Right ventricle myocardium superior (tissue), 1 donor: ENCODE results near the gene CAMSAP1. TPM values are rescaled to one million over a fixed set of nuclear protein-coding genes. Genes with fewer than 3 reads are reported as not detected.

ENCODE experiments used
- ATAC-seq: fragments of 200-7000 bp; cut with Tn5 transposase; one replicate; pipeline ENCODE4 v1.9.1; 2020; ENCODE audit warnings: mild to moderate bottlenecking; ENCODE audit not compliant: poor library complexity
- DNase-seq: peaks from one replicate; pipeline ENCODE4 v3.0.0-alpha.2; 2020
- intact Hi-C: fragments of 100-400 bp; cut with DNase I; formaldehyde crosslinking; loops from one replicate; pipeline ENCODE4 v1.11.2; 2022
- total RNA-seq: library from RNA; stranded (reverse); fragmentation: NEBNext Ultra II Directional; extraction: Animal tissue kit (Norgen Biotek cat#: 25700); gene quantifications from one replicate; pipeline ENCODE4 v1.2.1, GENCODE V29; 2021
- donor health status: DM: no; HTN: yes; CAD: no; lungs with severe emphysema.

The CAMSAP1 gene
- total RNA-seq, 1 donor from 2014 or later, result 18.3 TPM

GRCh38 chr9:135869909-135870308, 37.4 kb downstream of the CAMSAP1 start:
- intact Hi-C loops, result no loop called here
- ATAC-seq, result no peak
- no peak for DNase-seq

- DNase-seq (no peak), ATAC-seq (no peak)
- intact Hi-C loops, result no loop called here
Measured at GRCh38 chr9:135865531-135865930, 41.8 kb downstream of the CAMSAP1 start.

GRCh38 chr9:135864447-135865049, 42.8 kb downstream of the CAMSAP1 start:
- intact Hi-C loops, result loop anchor here (5.0 kb wide), 1 partner anchor 258 kb away; no protein-coding TSS in a partner anchor
- ATAC-seq (peak; percentile 43), DNase-seq (peak; percentile 78)

GRCh38 chr9:135862809-135863208, 44.5 kb downstream of the CAMSAP1 start:
- DNase-seq, result no peak
- ATAC-seq, result no peak
- intact Hi-C loops, result loop anchor here (5.0 kb wide), 1 partner anchor 259 kb away; no protein-coding TSS in a partner anchor

GRCh38 chr9:135858491-135859185, 48.7 kb downstream of the CAMSAP1 start:
- ATAC-seq (no peak), DNase-seq (no peak)
- intact Hi-C loops, result no loop called here

GRCh38 chr9:135857843-135858242, 49.5 kb downstream of the CAMSAP1 start:
- intact Hi-C loops, result no loop called here
- ATAC-seq (no peak), DNase-seq (no peak)

- ATAC-seq, result no peak
- intact Hi-C loops, result no loop called here
- no peak for DNase-seq
Measured at GRCh38 chr9:135857371-135857786, 50.0 kb downstream of the CAMSAP1 start.

- intact Hi-C loops, result no loop called here
- DNase-seq, result no peak
- no peak for ATAC-seq
Measured at GRCh38 chr9:135851748-135852147, 55.6 kb downstream of the CAMSAP1 start.

GRCh38 chr9:135850737-135851136, 56.6 kb downstream of the CAMSAP1 start:
- no peak for DNase-seq
- intact Hi-C loops, result no loop called here
- ATAC-seq, result no peak

- intact Hi-C loops, result no loop called here
- no peak for DNase-seq
- no peak for ATAC-seq
Measured at GRCh38 chr9:135849181-135849580, 58.2 kb downstream of the CAMSAP1 start.

GRCh38 chr9:135848341-135849047, 58.9 kb downstream of the CAMSAP1 start:
- ATAC-seq (no peak), DNase-seq (no peak)
- intact Hi-C loops, result no loop called here

- intact Hi-C loops, result no loop called here
Measured at GRCh38 chr9:135847833-135848232, 59.5 kb downstream of the CAMSAP1 start.

GRCh38 chr9:135840539-135840938, 66.8 kb downstream of the CAMSAP1 start:
- ATAC-seq, result no peak
- no peak for DNase-seq
- intact Hi-C loops, result no loop called here

More at GRCh38 chr9:135847833-135848232, 59.5 kb downstream of the CAMSAP1 start:
- no peak for DNase-seq
- ATAC-seq, result no peak

- intact Hi-C loops, result no loop called here
- ATAC-seq, result no peak
- no peak for DNase-seq
Measured at GRCh38 chr9:135840107-135840506, 67.2 kb downstream of the CAMSAP1 start.

GRCh38 chr9:135839516-135839915, 67.8 kb downstream of the CAMSAP1 start:
- intact Hi-C loops, result no loop called here
- ATAC-seq (no peak), DNase-seq (no peak)

GRCh38 chr9:135835131-135835530, 72.2 kb downstream of the CAMSAP1 start:
- DNase-seq (no peak), ATAC-seq (no peak)
- intact Hi-C loops, result no loop called here

GRCh38 chr9:135833864-135834263, 73.5 kb downstream of the CAMSAP1 start:
- intact Hi-C loops, result no loop called here
- ATAC-seq (no peak), DNase-seq (no peak)

- DNase-seq (no peak), ATAC-seq (no peak)
- intact Hi-C loops, result no loop called here
Measured at GRCh38 chr9:135830496-135830895, 76.8 kb downstream of the CAMSAP1 start.

GRCh38 chr9:135828656-135829055, 78.7 kb downstream of the CAMSAP1 start:
- intact Hi-C loops, result no loop called here
- DNase-seq (no peak), ATAC-seq (no peak)
